Measurements from ENCODE around the gene PBX2.
"Not testable (repeated sequence)": the region's sequence is repeated elsewhere in the genome, so short reads cannot be mapped to it uniquely, and the experiment has no call there.

Gene PBX2

GRCh38 chr6:32147401-32148132 lies 42.4 kb downstream of the PBX2 start:
- H3K27ac ChIP-seq (ENCODE audit: low read depth, low read length) = no peak overlapping the region
- H3K23ac ChIP-seq (ENCODE audit: low read length) = no peak overlapping the region
- H3K9ac ChIP-seq (ENCODE audit: low read length) = no peak overlapping the region
- no peak overlapping the region for H4K12ac ChIP-seq (ENCODE audit: low read depth, low read length)
- no peak overlapping the region for H2AFZ ChIP-seq (ENCODE audit: insufficient read depth, low read length, poor library complexity)
- no peaks in the 10 kb centered on the region for H3K36me3 ChIP-seq (ENCODE audit: control insufficient read depth in 1 of 2, insufficient read depth in 2 of 2, low read length in 2 of 2)
- H3K27me3 ChIP-seq (ENCODE audit: insufficient read depth, low read length) = peaks cover 20% of the 10 kb centered on the region
- no peak overlapping the region for H3K4me2 ChIP-seq (ENCODE audit: low read length)
- H3K4me3 ChIP-seq (ENCODE audit: low read depth, low read length) = no peak overlapping the region
- H3K14ac ChIP-seq (ENCODE audit: low read length) = no peak overlapping the region
- no peak overlapping the region for H3K18ac ChIP-seq (ENCODE audit: low read length)
- H4K91ac ChIP-seq (ENCODE audit: low read depth, low read length) = no peak overlapping the region
- H3K4me1 ChIP-seq (ENCODE audit: control insufficient read depth in 1 of 2, insufficient read depth in 2 of 2, low read length in 2 of 2) = peaks cover 5 to 7% of the 10 kb centered on the region in 2 experiments
- no peak overlapping the region for H2BK12ac ChIP-seq (ENCODE audit: low read length)
- no peaks in the 10 kb centered on the region for H3K79me2 ChIP-seq (ENCODE audit: control insufficient read depth, insufficient read depth, low read length, poor library complexity)
- H4K8ac ChIP-seq (ENCODE audit: low read depth, low read length) = no peak overlapping the region
- DNase-seq = no peak
- peaks cover 3% of the 10 kb centered on the region for H3K9me3 ChIP-seq (ENCODE audit: insufficient read depth, low read depth, low read length)
- no peak overlapping the region for H2BK5ac ChIP-seq (ENCODE audit: low read depth, low read length, poor library complexity)
- WGBS (ENCODE audit: extremely low coverage, insufficient coverage, insufficient read length) = no CpG with 5 or more reads among the region's 4 CpGs
- no peak overlapping the region for H3K4ac ChIP-seq (ENCODE audit: low read depth, low read length)
- no peak overlapping the region for H2AK5ac ChIP-seq (ENCODE audit: low read length)
- H3K79me1 ChIP-seq (ENCODE audit: low read length) = peaks cover 2% of the 10 kb centered on the region
- H2BK120ac ChIP-seq (ENCODE audit: insufficient read depth, low read length, poor library complexity) = no peak overlapping the region

DNA sequence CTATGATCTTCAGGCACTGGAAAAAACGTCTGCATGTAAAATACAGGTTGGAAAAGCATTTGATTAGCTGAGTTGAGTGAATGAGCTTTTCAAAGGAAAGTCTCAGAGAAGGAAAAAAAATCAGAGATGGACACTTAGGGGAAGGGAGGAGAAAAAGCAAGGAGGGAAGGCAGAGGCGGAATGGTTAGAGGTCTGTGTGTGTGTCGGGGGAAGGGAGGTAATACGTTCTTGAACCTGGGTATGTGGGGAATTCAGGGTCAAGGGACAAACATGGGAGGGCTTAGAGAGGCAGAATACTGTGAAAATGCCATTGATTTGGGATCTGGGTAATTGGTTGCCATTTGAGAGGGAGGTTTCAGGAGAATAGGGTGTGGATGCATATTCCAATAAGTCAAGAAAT lies 43.3 kb downstream of the PBX2 start:
- H3K23ac ChIP-seq (ENCODE audit: low read length) = no peak overlapping the region
- WGBS (ENCODE audit: extremely low coverage, insufficient coverage, insufficient read length) = no CpG with 5 or more reads among the region's 4 CpGs
- H3K4me2 ChIP-seq (ENCODE audit: low read length) = no peak overlapping the region
- no peak overlapping the region for H2AK5ac ChIP-seq (ENCODE audit: low read length)
- peaks cover 16% of the 10 kb centered on the region for H3K27me3 ChIP-seq (ENCODE audit: insufficient read depth, low read length)
- no peak overlapping the region for H3K4me3 ChIP-seq (ENCODE audit: low read depth, low read length)
- no peak overlapping the region for H3K9ac ChIP-seq (ENCODE audit: low read length)
- H3K14ac ChIP-seq (ENCODE audit: low read length) = no peak overlapping the region
- DNase-seq = no peak
- H3K27ac ChIP-seq (ENCODE audit: low read depth, low read length) = no peak overlapping the region
- H3K4ac ChIP-seq (ENCODE audit: low read depth, low read length) = no peak overlapping the region
- no peaks in the 10 kb centered on the region for H3K79me1 ChIP-seq (ENCODE audit: low read length)
- peaks cover 0 to 2% of the 10 kb centered on the region in 2 experiments for H3K4me1 ChIP-seq (ENCODE audit: control insufficient read depth in 1 of 2, insufficient read depth in 2 of 2, low read length in 2 of 2)
- H4K8ac ChIP-seq (ENCODE audit: low read depth, low read length) = no peak overlapping the region
- H3K18ac ChIP-seq (ENCODE audit: low read length) = no peak overlapping the region
- H2BK120ac ChIP-seq (ENCODE audit: insufficient read depth, low read length, poor library complexity) = no peak overlapping the region
- H2BK12ac ChIP-seq (ENCODE audit: low read length) = no peak overlapping the region
- H4K12ac ChIP-seq (ENCODE audit: low read depth, low read length) = no peak overlapping the region
- no peaks in the 10 kb centered on the region for H3K36me3 ChIP-seq (ENCODE audit: control insufficient read depth in 1 of 2, insufficient read depth in 2 of 2, low read length in 2 of 2)
- no peak overlapping the region for H2BK5ac ChIP-seq (ENCODE audit: low read depth, low read length, poor library complexity)
- H3K9me3 ChIP-seq (ENCODE audit: insufficient read depth, low read depth, low read length) = peaks cover 3% of the 10 kb centered on the region
- no peaks in the 10 kb centered on the region for H3K79me2 ChIP-seq (ENCODE audit: control insufficient read depth, insufficient read depth, low read length, poor library complexity)
- H4K91ac ChIP-seq (ENCODE audit: low read depth, low read length) = no peak overlapping the region
- H2AFZ ChIP-seq (ENCODE audit: insufficient read depth, low read length, poor library complexity) = no peak overlapping the region

GRCh38 chr6:32146287-32146686 lies 43.7 kb downstream of the PBX2 start:
- Histone ChIP-seq H2AK5ac (ENCODE audit: low read length) (no peak overlapping the region), H4K91ac (ENCODE audit: low read depth, low read length) (no peak overlapping the region), H3K14ac (ENCODE audit: low read length) (no peak overlapping the region), H3K79me2 (ENCODE audit: control insufficient read depth, insufficient read depth, low read length, poor library complexity) (no peaks in the 10 kb centered on the region), H3K9ac (ENCODE audit: low read length) (no peak overlapping the region), H3K27me3 (ENCODE audit: insufficient read depth, low read length) (peaks cover 13% of the 10 kb centered on the region), H2BK5ac (ENCODE audit: low read depth, low read length, poor library complexity) (no peak overlapping the region), H3K4me2 (ENCODE audit: low read length) (no peak overlapping the region), H4K12ac (ENCODE audit: low read depth, low read length) (no peak overlapping the region), H3K9me3 (ENCODE audit: insufficient read depth, low read depth, low read length) (peaks cover 3% of the 10 kb centered on the region), H3K18ac (ENCODE audit: low read length) (no peak overlapping the region), H2BK12ac (ENCODE audit: low read length) (no peak overlapping the region), H4K8ac (ENCODE audit: low read depth, low read length) (no peak overlapping the region), H3K4ac (ENCODE audit: low read depth, low read length) (no peak overlapping the region), H3K23ac (ENCODE audit: low read length) (no peak overlapping the region), H3K4me1 (ENCODE audit: control insufficient read depth in 1 of 2, insufficient read depth in 2 of 2, low read length in 2 of 2) (peaks cover 0 to 2% of the 10 kb centered on the region in 2 experiments), H3K79me1 (ENCODE audit: low read length) (no peaks in the 10 kb centered on the region), H3K27ac (ENCODE audit: low read depth, low read length) (no peak overlapping the region), H3K4me3 (ENCODE audit: low read depth, low read length) (no peak overlapping the region), H2BK120ac (ENCODE audit: insufficient read depth, low read length, poor library complexity) (no peak overlapping the region), H3K36me3 (ENCODE audit: control insufficient read depth in 1 of 2, insufficient read depth in 2 of 2, low read length in 2 of 2) (no peaks in the 10 kb centered on the region), H2AFZ (ENCODE audit: insufficient read depth, low read length, poor library complexity) (no peak overlapping the region)
- no peak for DNase-seq
- WGBS (ENCODE audit: extremely low coverage, insufficient coverage, insufficient read length) = no CpG with 5 or more reads among the region's 1 CpG

DNA sequence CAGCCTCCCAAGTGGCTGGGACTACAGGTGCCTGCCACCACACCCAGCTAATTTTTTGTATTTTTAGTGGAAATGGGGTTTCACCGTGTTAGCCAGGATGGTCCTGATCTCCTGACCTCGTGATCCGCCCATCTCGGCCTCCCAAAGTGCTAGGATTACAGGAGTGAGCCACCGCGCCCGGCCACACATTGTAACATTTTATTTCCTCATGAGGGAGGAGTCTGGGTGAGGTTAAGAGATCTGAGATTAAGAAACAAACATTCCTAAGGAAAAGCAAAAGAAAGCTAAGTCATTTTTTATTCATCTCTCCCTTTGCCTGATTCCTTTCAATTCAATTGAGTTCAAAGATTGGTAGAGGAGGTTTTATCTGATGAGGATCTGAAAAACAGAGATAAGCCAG lies 45.8 kb downstream of the PBX2 start:
- H4K12ac ChIP-seq (ENCODE audit: low read depth, low read length); H3K36me3 ChIP-seq (ENCODE audit: control insufficient read depth in 1 of 2, insufficient read depth in 2 of 2, low read length in 2 of 2); H3K4me3 ChIP-seq (ENCODE audit: low read depth, low read length); H3K27me3 ChIP-seq (ENCODE audit: insufficient read depth, low read length); H3K27ac ChIP-seq (ENCODE audit: low read depth, low read length); H3K79me1 ChIP-seq (ENCODE audit: low read length); H3K9ac ChIP-seq (ENCODE audit: low read length); H2AK5ac ChIP-seq (ENCODE audit: low read length); H4K91ac ChIP-seq (ENCODE audit: low read depth, low read length); H3K79me2 ChIP-seq (ENCODE audit: control insufficient read depth, insufficient read depth, low read length, poor library complexity); H3K4ac ChIP-seq (ENCODE audit: low read depth, low read length); H2BK120ac ChIP-seq (ENCODE audit: insufficient read depth, low read length, poor library complexity); DNase-seq; H2BK5ac ChIP-seq (ENCODE audit: low read depth, low read length, poor library complexity); H2AFZ ChIP-seq (ENCODE audit: insufficient read depth, low read length, poor library complexity); H3K23ac ChIP-seq (ENCODE audit: low read length); H2BK12ac ChIP-seq (ENCODE audit: low read length); H3K4me2 ChIP-seq (ENCODE audit: low read length); H3K14ac ChIP-seq (ENCODE audit: low read length); H3K18ac ChIP-seq (ENCODE audit: low read length); H3K9me3 ChIP-seq (ENCODE audit: insufficient read depth, low read depth, low read length); H3K4me1 ChIP-seq (ENCODE audit: control insufficient read depth in 1 of 2, insufficient read depth in 2 of 2, low read length in 2 of 2); H4K8ac ChIP-seq (ENCODE audit: low read depth, low read length): not testable (repeated sequence)
- WGBS (ENCODE audit: extremely low coverage, insufficient coverage, insufficient read length) = no CpG with 5 or more reads among the region's 7 CpGs

Measured in trophoblast cell (in vitro differentiated cells and primary cell).